Stimulated activated CD4-positive, alpha-beta T cell treated with anti-CD3 and anti-CD28 coated beads, Interleukin-15, amount 100 ng/mL, for 1 hour (primary cell): Measurements from ENCODE around the gene C1QTNF7.

Source experiments
- DNase-seq, 2 donors: peaks; one replicate each; pipeline ENCODE4 v3.0.0-alpha.2; 2020; ENCODE audit warnings: low read depth in 1 of 2, low spot score in 1 of 2

C1QTNF7 gene

GRCh38 chr4:15413623-15414019, 14.2 kb upstream of the C1QTNF7 start:
- DNase-seq = no peak

GRCh38 chr4:15414551-15415091, 13.2 kb upstream of the C1QTNF7 start:
- DNase-seq = no peak

- DNase-seq = no peak
These were observed 11.2 kb upstream of the C1QTNF7 start for GRCh38 chr4:15416357-15417232.

- no peak for DNase-seq
These were observed 10.6 kb upstream of the C1QTNF7 start for GRCh38 chr4:15417233-15417660.

- no peak for DNase-seq
These were observed 8.9 kb upstream of the C1QTNF7 start for GRCh38 chr4:15418956-15419355.

GRCh38 chr4:15420642-15421041, 7.2 kb upstream of the C1QTNF7 start:
- DNase-seq = no peak

GRCh38 chr4:15423285-15423711, 4.5 kb upstream of the C1QTNF7 start:
- DNase-seq = no peak

- DNase-seq = no peak
These were observed 2.3 kb upstream of the C1QTNF7 start for GRCh38 chr4:15425520-15425919.

- DNase-seq = no peak
These were observed 672 bp upstream of the C1QTNF7 start for GRCh38 chr4:15427161-15427560.

- no peak for DNase-seq
These were observed 778 bp downstream of the C1QTNF7 start for GRCh38 chr4:15428611-15429010.

GRCh38 chr4:15434091-15434490, 6.3 kb downstream of the C1QTNF7 start:
- DNase-seq = no peak

GRCh38 chr4:15434676-15435075, 6.8 kb downstream of the C1QTNF7 start:
- DNase-seq = no peak

- no peak for DNase-seq
These were observed 8.7 kb downstream of the C1QTNF7 start for GRCh38 chr4:15436513-15436912.

- DNase-seq = no peak
These were observed 11.2 kb downstream of the C1QTNF7 start for GRCh38 chr4:15438939-15439524.

GRCh38 chr4:15443371-15444160, 15.7 kb downstream of the C1QTNF7 start:
- DNase-seq = no peak

GRCh38 chr4:15444276-15444675, 16.4 kb downstream of the C1QTNF7 start:
- DNase-seq = no peak

- DNase-seq = no peak
These were observed 17.2 kb downstream of the C1QTNF7 start for GRCh38 chr4:15444879-15445547.

- no peak for DNase-seq
These were observed 23.5 kb downstream of the C1QTNF7 start for GRCh38 chr4:15451181-15451865.

GRCh38 chr4:15451866-15452765, 24.3 kb downstream of the C1QTNF7 start:
- DNase-seq = no peak
